Fibroblast of skin of left quadriceps (primary cell): ENCODE data around the gene LHPP.

ENCODE experiments used
- DNase-seq, 2 experiments: peaks; one replicate each; pipeline ENCODE4 v3.0.0-alpha.2; 2013; ENCODE audit warnings: low read depth in 2 of 2

LHPP gene

DNA sequence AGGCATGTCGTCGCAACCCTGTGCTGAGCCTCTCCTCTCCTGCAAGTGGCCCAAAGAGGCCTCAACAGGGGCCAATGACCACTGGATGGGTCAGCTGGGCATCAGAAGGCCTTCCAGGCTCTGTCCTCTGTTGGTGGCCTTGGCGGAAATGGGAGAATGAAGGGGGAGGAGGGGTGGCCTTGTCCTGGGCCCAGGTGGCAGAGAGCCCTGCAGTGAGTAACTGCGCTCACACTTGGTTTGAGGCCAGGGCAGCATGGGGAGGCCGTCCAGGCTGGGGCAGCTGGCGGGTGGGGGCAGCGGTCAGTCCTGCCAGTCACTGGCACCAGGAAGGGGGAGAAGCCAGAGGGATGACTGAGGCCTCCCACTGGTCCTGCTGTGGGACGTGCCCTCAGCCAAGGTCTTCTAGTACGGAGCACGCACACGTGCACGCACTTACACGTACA, 59.8 kb downstream of the LHPP start:
- DNase-seq: no peak

GRCh38 chr10:124522131-124522932, 60.7 kb downstream of the LHPP start:
- DNase-seq: no peak

- DNase-seq: no peak
These were observed 61.6 kb downstream of the LHPP start for GRCh38 chr10:124522933-124523871.

GRCh38 chr10:124523901-124524300, 62.3 kb downstream of the LHPP start:
- DNase-seq: peak in 1 of 2 experiments; percentile 6

DNA sequence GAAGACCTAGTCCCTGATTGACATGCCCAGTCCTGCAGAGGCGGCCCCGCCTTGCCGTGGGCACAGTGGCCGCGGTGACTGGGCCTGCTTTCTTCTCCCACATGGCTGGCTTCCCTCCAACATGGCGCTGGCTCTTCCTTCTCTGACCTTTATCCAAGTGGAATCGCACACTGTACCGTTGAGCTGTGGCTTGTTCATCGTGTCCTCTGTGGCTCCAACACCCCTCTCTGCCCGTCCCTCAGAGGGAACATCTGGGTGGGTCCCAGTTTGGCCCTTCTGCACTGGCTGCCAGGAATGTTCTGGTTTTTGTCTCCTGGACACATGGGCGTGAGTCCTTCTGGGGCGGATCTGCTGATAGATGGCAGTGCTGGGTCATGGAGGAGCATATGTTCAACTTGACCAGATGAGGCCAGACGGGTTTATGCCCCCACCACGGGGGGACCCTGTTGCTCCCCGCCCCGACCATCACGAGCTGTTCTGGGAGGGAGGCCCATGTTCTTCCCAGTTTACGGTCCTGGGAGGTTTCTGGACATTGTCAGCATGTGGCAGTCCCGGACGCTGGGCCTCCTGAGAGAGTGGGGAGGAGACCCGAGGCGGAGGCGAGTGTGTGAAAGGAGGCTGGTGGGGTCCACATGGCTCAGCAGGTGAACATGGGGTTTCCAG, 63.5 kb downstream of the LHPP start:
- DNase-seq: no peak

DNA sequence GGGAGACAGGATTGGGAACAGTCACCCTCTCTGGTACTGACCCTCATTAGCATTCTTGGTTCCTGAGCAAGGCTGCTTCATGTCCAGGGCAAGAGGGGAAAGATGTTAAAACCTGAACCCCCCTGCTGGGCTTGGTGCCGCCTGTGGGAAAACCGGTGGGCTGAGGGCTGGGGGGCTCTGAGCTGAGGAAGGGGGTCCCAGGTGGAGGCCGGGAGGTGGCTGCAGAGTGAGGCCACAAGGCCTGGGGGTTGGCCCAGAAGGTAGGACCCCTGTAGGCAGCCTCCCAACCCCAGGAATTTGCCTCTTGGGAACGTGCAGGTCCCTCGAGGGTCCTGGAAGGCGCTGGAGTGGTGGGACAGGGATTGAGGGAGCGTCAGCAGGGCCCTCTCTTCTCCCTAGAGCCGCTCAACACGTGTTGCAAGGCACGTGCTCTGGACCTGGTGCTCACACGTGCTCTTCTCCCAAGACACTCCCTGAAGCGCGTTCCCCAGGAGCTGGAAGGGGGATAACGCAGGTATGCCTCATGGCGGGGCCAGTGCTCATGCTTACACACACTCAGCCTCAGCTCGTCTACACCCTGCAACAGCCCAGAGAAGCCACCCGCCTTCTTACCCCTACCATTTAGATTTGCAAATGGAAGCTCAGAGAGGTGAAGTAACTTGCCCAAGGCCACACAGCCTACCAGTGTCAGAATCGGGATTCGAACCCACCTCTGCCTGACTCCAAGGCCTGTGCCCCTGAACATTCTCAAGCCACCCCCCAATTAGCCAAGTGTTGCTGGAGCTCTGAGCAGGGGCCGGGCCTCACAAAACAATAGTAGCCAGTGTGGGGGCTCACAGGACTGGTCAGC, 64.4 kb downstream of the LHPP start:
- no peak for DNase-seq

DNA sequence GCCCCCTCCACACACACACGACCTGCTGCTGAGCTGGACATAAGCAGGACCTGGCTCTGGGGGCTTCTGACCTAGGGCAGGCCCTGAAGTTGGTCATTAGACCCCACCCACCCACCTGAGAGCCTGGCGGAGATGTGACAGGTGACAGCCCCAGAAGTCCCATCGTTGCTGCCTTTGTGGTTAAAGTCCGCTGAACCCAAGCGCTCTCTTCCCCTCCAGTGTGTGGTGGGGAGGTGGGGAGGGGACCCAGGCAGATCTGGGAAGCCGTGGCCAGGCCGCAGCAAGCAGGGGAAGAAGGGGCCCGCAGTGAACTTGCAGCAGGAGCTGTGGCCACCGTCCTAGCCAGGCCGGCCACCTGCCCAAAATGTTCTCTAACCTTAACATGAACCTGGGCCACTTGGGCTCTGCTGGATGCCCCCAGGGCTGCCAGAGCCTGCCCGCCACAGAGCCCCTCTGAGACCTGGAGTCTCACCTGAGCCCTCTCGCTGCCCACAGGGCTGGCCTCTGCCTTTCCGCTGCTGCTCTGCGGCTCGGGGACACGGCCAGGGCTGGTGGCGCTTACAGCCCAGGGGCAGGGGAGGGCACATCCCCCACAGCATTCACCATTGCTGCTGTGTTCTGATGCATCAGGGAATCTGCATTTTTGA, 65.1 kb downstream of the LHPP start:
- DNase-seq: no peak

- no peak for DNase-seq
These were observed 66.3 kb downstream of the LHPP start for GRCh38 chr10:124527874-124528395.

- DNase-seq: no peak
These were observed 68.1 kb downstream of the LHPP start for GRCh38 chr10:124529661-124530214.

- peak; percentile 44 to 49 for DNase-seq
These were observed 68.6 kb downstream of the LHPP start for GRCh38 chr10:124530215-124530665.

DNA sequence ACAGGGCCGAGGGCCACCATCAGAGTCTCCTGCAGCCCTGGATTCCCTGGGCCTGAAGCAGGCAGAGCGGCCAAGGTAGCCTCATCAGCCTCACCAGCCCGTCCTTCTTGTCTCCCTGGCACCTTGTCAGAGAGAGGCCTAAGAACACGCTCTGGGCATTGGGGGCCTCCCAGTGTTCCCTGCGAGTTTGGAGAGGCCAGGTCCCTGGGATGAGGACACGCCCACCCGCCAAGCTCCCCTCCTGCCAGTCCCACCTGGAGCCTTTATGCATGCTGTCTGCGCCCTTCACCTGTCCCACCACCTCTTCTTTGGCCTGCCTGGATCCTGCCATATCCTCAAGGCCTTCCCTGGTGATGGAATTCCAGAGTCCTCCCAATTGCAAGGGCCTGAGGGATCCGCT, 69.2 kb downstream of the LHPP start:
- no peak for DNase-seq

DNA sequence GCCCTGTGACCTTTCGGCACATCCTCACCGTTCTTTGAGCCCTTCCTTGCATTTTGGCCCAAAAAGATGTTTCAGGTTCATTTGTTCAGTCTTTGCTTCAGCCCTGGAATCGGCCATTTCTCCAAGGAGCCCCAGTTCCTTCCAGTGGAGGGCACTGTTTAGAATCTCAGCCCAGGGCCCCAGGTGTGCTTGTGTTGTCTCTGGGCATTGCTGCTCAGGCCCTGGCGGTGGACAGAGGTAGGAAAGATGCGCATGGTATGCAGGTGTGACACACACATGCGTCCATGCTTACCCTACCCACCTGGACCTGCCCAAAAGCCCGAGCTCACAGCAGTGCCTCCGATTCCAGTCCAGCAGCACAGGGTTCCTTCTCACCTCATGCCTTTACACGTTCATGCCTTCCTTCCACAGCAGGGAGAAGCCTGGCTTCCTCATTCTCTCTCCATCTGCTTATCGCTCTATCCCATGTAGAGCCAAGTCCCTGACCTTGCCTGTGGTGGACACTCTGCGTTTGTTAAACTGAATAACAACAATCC, 70.6 kb downstream of the LHPP start:
- DNase-seq: no peak

DNA sequence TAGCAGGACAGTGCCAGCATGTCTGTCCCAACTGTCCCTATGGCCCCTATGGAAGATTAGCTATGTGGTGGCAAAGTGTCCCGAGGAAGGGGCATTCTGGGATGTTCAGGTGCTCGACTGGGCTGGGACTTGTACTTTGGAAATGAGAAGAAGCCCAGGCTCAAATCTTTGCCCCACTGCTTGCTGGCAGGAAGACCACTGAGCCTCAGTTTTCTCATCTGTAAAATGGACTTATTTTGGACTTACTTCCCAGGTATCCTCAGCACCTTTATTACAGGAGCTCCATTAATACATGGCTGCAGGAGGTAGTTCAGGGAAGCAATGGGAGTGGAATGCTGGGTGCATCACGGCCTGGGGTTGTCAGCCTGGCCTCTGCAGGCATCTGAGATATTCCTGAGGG, 71.2 kb downstream of the LHPP start:
- DNase-seq: no peak

- DNase-seq: no peak
These were observed 71.6 kb downstream of the LHPP start for GRCh38 chr10:124533266-124533665.

- no peak for DNase-seq
These were observed 72.7 kb downstream of the LHPP start for GRCh38 chr10:124534231-124534798.

GRCh38 chr10:124534826-124535601, 73.4 kb downstream of the LHPP start:
- no peak for DNase-seq

GRCh38 chr10:124535731-124536495, 74.3 kb downstream of the LHPP start:
- DNase-seq: no peak

DNA sequence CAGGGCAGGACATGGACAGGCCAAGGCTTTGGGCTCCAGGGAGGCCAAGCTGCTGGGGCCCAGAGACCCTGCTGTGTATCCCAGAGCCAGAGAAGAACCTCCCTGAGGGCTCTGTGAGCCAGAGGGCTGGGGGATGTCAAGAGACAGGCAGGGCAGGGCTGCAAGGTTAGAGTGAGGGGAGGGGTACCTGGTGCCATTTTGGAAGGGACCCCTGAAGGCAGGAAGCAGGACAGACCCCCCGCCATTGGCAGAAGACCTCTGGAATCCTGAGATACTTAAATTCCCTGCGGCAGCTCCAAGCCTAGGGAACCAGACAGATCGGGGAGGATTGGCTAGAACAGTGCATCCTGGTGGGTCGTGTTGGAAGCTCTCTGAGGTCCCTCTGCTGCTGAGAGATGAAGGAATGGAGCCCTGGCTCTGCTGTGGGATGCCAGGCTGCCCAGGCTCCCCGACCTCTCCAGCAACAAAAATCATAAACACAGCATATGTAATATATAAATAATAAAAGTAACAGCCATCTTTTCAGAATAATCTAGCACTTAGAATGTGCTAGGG, 75.0 kb downstream of the LHPP start:
- no peak for DNase-seq
